Tibial nerve (tissue), 4 donors: ENCODE data around the gene STX8.

Experiments used
- EP300 ChIP-seq, 2 donors: sonication (generic); formaldehyde crosslinking; IDR thresholded peaks; one replicate each; pipeline ENCODE4 v1.6.1; 2017; ENCODE audit warnings: antibody characterized with exemption in 2 of 2, mild to moderate bottlenecking in 1 of 2
- POLR2A ChIP-seq, 2 donors: fragments of 450-650 bp; IDR thresholded peaks; one replicate each; pipeline ENCODE4 v1.6.1; 2017; ENCODE audit warnings: antibody characterized with exemption in 2 of 2, mild to moderate bottlenecking in 2 of 2, moderate library complexity in 2 of 2
- TF ChIP-seq, protein P1 (sequence below), 5 experiments: fragments of 200-600 bp in 3 of 5; fragments of 450-650 bp in 2 of 5; sonication (generic) in 3 of 5; IDR thresholded peaks; one replicate each; pipeline ENCODE4 v1.5.1; 2016 to 2019; ENCODE audit warnings: antibody characterized with exemption in 5 of 5, mild to moderate bottlenecking in 3 of 5, moderate library complexity in 2 of 5

DNA sequence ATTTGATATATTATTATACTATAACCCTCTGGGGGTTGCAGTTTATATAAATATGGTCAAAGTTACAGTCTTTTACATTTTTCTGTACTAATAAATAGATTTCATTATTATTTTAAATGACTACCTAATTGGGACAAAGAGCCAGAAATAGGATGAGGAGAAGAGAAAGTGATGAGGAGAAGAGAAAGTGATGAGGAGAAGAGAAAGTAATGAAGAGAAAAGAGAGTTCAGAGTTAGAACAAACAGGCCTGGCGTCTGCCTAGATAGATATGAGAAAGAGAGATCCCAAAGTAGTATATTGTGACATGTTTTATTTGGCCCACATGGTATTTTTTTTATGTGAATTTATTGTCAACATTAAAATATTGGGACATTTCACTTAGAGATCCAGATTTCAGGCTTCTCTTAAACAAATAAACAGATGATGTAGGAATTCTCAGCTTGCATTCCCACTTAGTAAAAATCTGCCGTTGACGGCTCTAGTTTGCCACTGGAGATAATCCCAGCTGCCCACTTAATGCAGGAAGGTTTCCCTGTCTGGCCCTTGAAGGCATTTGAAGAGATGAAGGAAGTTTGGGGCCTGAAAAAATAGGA, 210.7 kb downstream of the STX8 start:
- TF ChIP-seq, protein P1, sequence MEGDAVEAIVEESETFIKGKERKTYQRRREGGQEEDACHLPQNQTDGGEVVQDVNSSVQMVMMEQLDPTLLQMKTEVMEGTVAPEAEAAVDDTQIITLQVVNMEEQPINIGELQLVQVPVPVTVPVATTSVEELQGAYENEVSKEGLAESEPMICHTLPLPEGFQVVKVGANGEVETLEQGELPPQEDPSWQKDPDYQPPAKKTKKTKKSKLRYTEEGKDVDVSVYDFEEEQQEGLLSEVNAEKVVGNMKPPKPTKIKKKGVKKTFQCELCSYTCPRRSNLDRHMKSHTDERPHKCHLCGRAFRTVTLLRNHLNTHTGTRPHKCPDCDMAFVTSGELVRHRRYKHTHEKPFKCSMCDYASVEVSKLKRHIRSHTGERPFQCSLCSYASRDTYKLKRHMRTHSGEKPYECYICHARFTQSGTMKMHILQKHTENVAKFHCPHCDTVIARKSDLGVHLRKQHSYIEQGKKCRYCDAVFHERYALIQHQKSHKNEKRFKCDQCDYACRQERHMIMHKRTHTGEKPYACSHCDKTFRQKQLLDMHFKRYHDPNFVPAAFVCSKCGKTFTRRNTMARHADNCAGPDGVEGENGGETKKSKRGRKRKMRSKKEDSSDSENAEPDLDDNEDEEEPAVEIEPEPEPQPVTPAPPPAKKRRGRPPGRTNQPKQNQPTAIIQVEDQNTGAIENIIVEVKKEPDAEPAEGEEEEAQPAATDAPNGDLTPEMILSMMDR (IDR thresholded peaks at IDR 0.05): no peak
- TF ChIP-seq EP300 (IDR thresholded peaks at IDR 0.05) (no peak), POLR2A (IDR thresholded peaks at IDR 0.05) (no peak)
